Neural cell (in vitro differentiated cells): ENCODE measurements around the gene NRSN1.

Source experiments
- CTCF ChIP-seq: fragments of 450-650 bp; IDR thresholded peaks from 2 replicates; pipeline ENCODE4 v1.5.1; 2014; ENCODE audit warnings: antibody characterized with exemption, mild to moderate bottlenecking, moderate library complexity; ENCODE audit not compliant: poor library complexity, severe bottlenecking
- EP300 ChIP-seq: fragments of 450-650 bp; conservative IDR thresholded peaks from 2 replicates; pipeline ENCODE4 v1.6.1; 2014; ENCODE audit warnings: antibody characterized with exemption, mild to moderate bottlenecking, moderate library complexity; ENCODE audit not compliant: poor library complexity, severe bottlenecking
- EZH2 ChIP-seq: fragments of 200-600, 300-800 bp; shearing (Covaris generic), sonication (generic); IDR thresholded peaks from 2 replicates; pipeline ENCODE4 v1.6.1; 2014; ENCODE audit warnings: antibody characterized with exemption, low read length, borderline replicate concordance, mild to moderate bottlenecking; ENCODE audit not compliant: insufficient read depth, poor library complexity, severe bottlenecking
- MXI1 ChIP-seq: fragments of 450-650 bp; conservative IDR thresholded peaks from 2 replicates; pipeline ENCODE4 v1.6.1; 2014; ENCODE audit warnings: antibody characterized with exemption, mild to moderate bottlenecking; ENCODE audit not compliant: poor library complexity, severe bottlenecking
- POLR2AphosphoS5 ChIP-seq: IDR thresholded peaks from 2 replicates; pipeline ENCODE4 v1.6.1; 2012
- RAD21 ChIP-seq: fragments of 450-650 bp; conservative IDR thresholded peaks from 2 replicates; pipeline ENCODE4 v1.6.1; 2014; ENCODE audit warnings: antibody characterized with exemption, mild to moderate bottlenecking, moderate library complexity
- REST ChIP-seq: IDR thresholded peaks from 2 replicates; pipeline ENCODE4 v1.6.1; 2012; ENCODE audit warnings: borderline replicate concordance
- SMC3 ChIP-seq: fragments of 450-650 bp; conservative IDR thresholded peaks from 2 replicates; pipeline ENCODE4 v1.6.1; 2014; ENCODE audit warnings: antibody characterized with exemption, mild to moderate bottlenecking, moderate library complexity; ENCODE audit not compliant: poor library complexity

- TF ChIP-seq EZH2 = no peak
- no peak for TF ChIP-seq CTCF
- TF ChIP-seq RAD21 = no peak
- TF ChIP-seq POLR2AphosphoS5 = no peak
- no peak for TF ChIP-seq EP300
- no peak for TF ChIP-seq REST
- TF ChIP-seq MXI1 = no peak
- TF ChIP-seq SMC3 = no peak
Measured at GRCh38 chr6:24078200-24078599, 47.8 kb upstream of the NRSN1 start.
